K562 (cell line): Measurements from ENCODE around the gene GOLGA6L2. TPM values are rescaled to one million over a fixed set of nuclear protein-coding genes. Genes with fewer than 3 reads are reported as not detected.

Experiments used
- ATAC-seq: fragments of 200-7000 bp; cut with Tn5 transposase; 3 replicates; pipeline ENCODE4 v1.9.1; 2020; ENCODE audit warnings: moderate library complexity
- BruUV-seq: library from RNA; stranded (reverse); fragments of 400-500 nt; replicated peaks from 2 replicates; lab custom pipeline; 2021; lab: Mats Ljungman, UMichigan
- CTCF ChIA-PET: fragments of 300-600 bp; formaldehyde crosslinking; extraction: SDS; loops from one replicate; lab custom pipeline; 2021; ENCODE audit warnings: low intra/inter-chr PET ratio; lab: Yijun Ruan, JAX
- POLR2A ChIA-PET: fragments of 300-600, 350-650 bp; sonication (Branson Sonifier 250); formaldehyde crosslinking; extraction: SDS; loops from one replicate; lab custom pipeline; 2021; ENCODE audit warnings: antibody characterized with exemption, inconsistent platforms; lab: Yijun Ruan, JAX
- DNase-seq, 4 experiments: peaks; one replicate each; pipeline versions ENCODE4 v3.0.0 to v3.0.0-alpha.2; 2011 to 2018; ENCODE audit warnings: low spot score in 3 of 4, mixed read lengths in 3 of 4; ENCODE audit errors: extremely low read depth in 1 of 4
- FAIRE-seq: peaks from 2 replicates; lab custom pipeline; 2011; peaks lifted over from hg19 to GRCh38; lab: Jason Lieb, UNC
- H2AFZ ChIP-seq: 2 replicates; pipeline ENCODE4 v1.6.0; 2011; ENCODE audit warnings: low read depth, low read length, control low read depth, inconsistent platforms
- H3K27ac ChIP-seq: fragments of 200-600 bp; 3 replicates; pipeline ENCODE4 v1.8.0; 2011; ENCODE audit warnings: low read depth, mild to moderate bottlenecking, control low read depth, inconsistent platforms, low read length, moderate library complexity, mixed read lengths; ENCODE audit errors: extremely low read depth
- H3K27me3 ChIP-seq, 2 experiments: fragments of 300-600 bp in 1 of 2; 2 replicates in 1 of 2; 3 replicates in 1 of 2; pipeline versions ENCODE4 v1.6.0 to v1.8.0; 2011; ENCODE audit warnings: inconsistent platforms in 2 of 2, low read length in 2 of 2, mild to moderate bottlenecking in 1 of 2, mixed read lengths in 1 of 2, moderate library complexity in 1 of 2; ENCODE audit not compliant: control insufficient read depth in 2 of 2, insufficient read depth in 2 of 2
- H3K36me3 ChIP-seq: fragments of 300-600 bp; 3 replicates; pipeline ENCODE4 v1.8.0; 2011; ENCODE audit warnings: mild to moderate bottlenecking, low read length, inconsistent platforms; ENCODE audit not compliant: control insufficient read depth, insufficient read depth
- H3K4me1 ChIP-seq, 2 experiments: fragments of 200-600 bp in 1 of 2; replicated peaks in 1 of 2; 2 replicates in 1 of 2; 3 replicates in 1 of 2; pipeline versions ENCODE4 v1.5.1 to v1.8.0; 2011; ENCODE audit warnings: inconsistent platforms in 2 of 2, low read length in 2 of 2, mild to moderate bottlenecking in 1 of 2, mixed read lengths in 1 of 2, moderate library complexity in 1 of 2; ENCODE audit not compliant: control insufficient read depth in 2 of 2, insufficient read depth in 2 of 2
- H3K4me2 ChIP-seq: 2 replicates; pipeline ENCODE4 v1.6.1; 2011; ENCODE audit warnings: low read length, control low read depth, inconsistent platforms, mixed read lengths; ENCODE audit not compliant: insufficient read depth
- H3K4me3 ChIP-seq: fragments of 200-600 bp; sonication (generic), shearing (Covaris generic); 2 replicates; pipeline ENCODE4 v1.5.1; 2016; ENCODE audit warnings: control low read depth, inconsistent platforms
- H3K79me2 ChIP-seq: fragments of 200-600 bp; 3 replicates; pipeline ENCODE4 v1.8.0; 2011; ENCODE audit warnings: low read length, inconsistent platforms; ENCODE audit not compliant: control insufficient read depth, insufficient read depth
- H3K9ac ChIP-seq, 2 experiments: 2 replicates each; pipeline versions ENCODE4 v1.6.0 to v1.6.1; 2011; ENCODE audit warnings: low read depth in 2 of 2, low read length in 2 of 2, control low read depth in 1 of 2, inconsistent platforms in 1 of 2, mild to moderate bottlenecking in 1 of 2, mixed read lengths in 1 of 2; ENCODE audit not compliant: insufficient read depth in 1 of 2
- H3K9me1 ChIP-seq: one replicate; pipeline ENCODE4 v1.6.0; 2011; ENCODE audit warnings: inconsistent platforms, mild to moderate bottlenecking, low read length, moderate library complexity; ENCODE audit not compliant: control insufficient read depth, insufficient read depth
- H3K9me3 ChIP-seq: replicated peaks from 2 replicates; pipeline ENCODE4 v1.5.1; 2011; ENCODE audit warnings: low read depth, low read length, inconsistent platforms; ENCODE audit not compliant: control insufficient read depth, insufficient read depth
- H4K20me1 ChIP-seq: replicated peaks from 2 replicates; pipeline ENCODE4 v1.6.1; 2011; ENCODE audit warnings: low read length, inconsistent platforms, mixed read lengths; ENCODE audit not compliant: control insufficient read depth, insufficient read depth
- MNT ChIP-seq, 2 experiments: fragments of 450-650 bp; conservative IDR thresholded peaks; 2 replicates each; pipeline ENCODE4 v1.6.1; 2017; ENCODE audit warnings: mild to moderate bottlenecking in 2 of 2, moderate library complexity in 2 of 2
- NCOA4 ChIP-seq: fragments of 450-650 bp; IDR thresholded peaks from 2 replicates; pipeline ENCODE4 v1.6.1; 2018; ENCODE audit warnings: mild to moderate bottlenecking; ENCODE audit not compliant: partially characterized antibody
- REST ChIP-seq, 2 experiments: fragments of 450-650 bp; formaldehyde crosslinking in 1 of 2; IDR thresholded peaks; 2 replicates each; pipeline versions ENCODE4 v1.4.0 to v1.6.1; 2014 to 2020; ENCODE audit warnings: mild to moderate bottlenecking in 2 of 2, borderline replicate concordance in 1 of 2, low read depth in 1 of 2
- RUNX1 ChIP-seq: sonication (generic); IDR thresholded peaks from 2 replicates; pipeline ENCODE4 v1.6.1; 2016; ENCODE audit warnings: antibody characterized with exemption, low read depth
- SRSF9 ChIP-seq: fragments of 200-400 bp; formaldehyde crosslinking; IDR thresholded peaks from 2 replicates; pipeline ENCODE4 v1.6.1; 2017; ENCODE audit warnings: low read depth, low read length, borderline replicate concordance
- ZKSCAN8 ChIP-seq: fragments of 200-800 bp; sonication (Bioruptor generic); IDR thresholded peaks from 2 replicates; pipeline ENCODE4 v1.6.1; 2016; ENCODE audit warnings: missing genetic modification characterization, missing compliant biosample characterization
- ZNF121 ChIP-seq: sonication (generic); formaldehyde crosslinking; conservative IDR thresholded peaks from 2 replicates; pipeline ENCODE4 v1.8.0; 2022; ENCODE audit warnings: missing genetic modification reagents
- ZNF589 ChIP-seq: fragments of 200-800 bp; sonication (Bioruptor generic); IDR thresholded peaks from 2 replicates; pipeline ENCODE4 v1.6.1; 2016; ENCODE audit warnings: low read depth, missing genetic modification characterization, missing compliant biosample characterization
- ZNF778 ChIP-seq: fragments of 450-650 bp; formaldehyde crosslinking; IDR thresholded peaks from 2 replicates; pipeline ENCODE4 v1.4.0; 2020; ENCODE audit warnings: mild to moderate bottlenecking, moderate library complexity
- WGBS: fragments of 100-300 bp; shearing (Covaris generic); methylation state at CpG from one replicate; pipeline ENCODE4 v1.1.6; 2016; ENCODE audit warnings: low coverage, mixed read lengths; ENCODE audit not compliant: insufficient coverage; ENCODE audit errors: missing lambda C conversion rate; 5-methylcytosine and 5-hydroxymethylcytosine counted together
- in situ Hi-C: fragments of 300-500 bp; cut with MboI; formaldehyde crosslinking; loops from 4 replicates; pipeline ENCODE4 v1.15.0; 2018; ENCODE audit warnings: inconsistent platforms, mixed read lengths
- intact Hi-C: fragments of 100-400 bp; cut with micrococcal nuclease; formaldehyde crosslinking; loops from 2 replicates; pipeline ENCODE4 v1.14.2; 2022
- polyA plus RNA-seq, 8 experiments: library from polyadenylated mRNA; depleted of rRNA in 4 of 8; stranded (reverse) in 5 of 8; unstranded in 3 of 8; fragments of >200 nt; fragmentation: Nextera tagmentation in 2 of 8; fragmentation: Illumina TruSeq in 1 of 8; extraction: Ambion mirVana in 2 of 8; extraction: Trizol in 1 of 8; gene quantifications; 2 replicates each; pipeline versions ENCODE4 v1.2.1 to v1.2.3, GENCODE V29; 2011 to 2014; ENCODE audit warnings: inconsistent platforms in 1 of 8, missing spikeins in 1 of 8
- total RNA-seq, 7 experiments: library from RNA; depleted of rRNA in 6 of 7; stranded (reverse); fragments of >200 nt in 6 of 7; fragmentation: Illumina TruSeq in 2 of 7; extraction: Trizol in 2 of 7; gene quantifications; 2 replicates each; pipeline versions ENCODE4 v1.2.1 to v1.2.3, GENCODE V29; 2011 to 2021; ENCODE audit warnings: low replicate concordance in 1 of 7
- TF ChIP-seq, protein P1 (sequence below): IDR thresholded peaks from 2 replicates; pipeline ENCODE4 v1.6.1; 2016; ENCODE audit warnings: missing genetic modification characterization, missing compliant biosample characterization

Gene GOLGA6L2
- total and polyA plus RNA-seq, 9 of the 15 experiments (the other 6 are each of a cell fraction or from before 2014, with no cell fraction given): not detected

DNA sequence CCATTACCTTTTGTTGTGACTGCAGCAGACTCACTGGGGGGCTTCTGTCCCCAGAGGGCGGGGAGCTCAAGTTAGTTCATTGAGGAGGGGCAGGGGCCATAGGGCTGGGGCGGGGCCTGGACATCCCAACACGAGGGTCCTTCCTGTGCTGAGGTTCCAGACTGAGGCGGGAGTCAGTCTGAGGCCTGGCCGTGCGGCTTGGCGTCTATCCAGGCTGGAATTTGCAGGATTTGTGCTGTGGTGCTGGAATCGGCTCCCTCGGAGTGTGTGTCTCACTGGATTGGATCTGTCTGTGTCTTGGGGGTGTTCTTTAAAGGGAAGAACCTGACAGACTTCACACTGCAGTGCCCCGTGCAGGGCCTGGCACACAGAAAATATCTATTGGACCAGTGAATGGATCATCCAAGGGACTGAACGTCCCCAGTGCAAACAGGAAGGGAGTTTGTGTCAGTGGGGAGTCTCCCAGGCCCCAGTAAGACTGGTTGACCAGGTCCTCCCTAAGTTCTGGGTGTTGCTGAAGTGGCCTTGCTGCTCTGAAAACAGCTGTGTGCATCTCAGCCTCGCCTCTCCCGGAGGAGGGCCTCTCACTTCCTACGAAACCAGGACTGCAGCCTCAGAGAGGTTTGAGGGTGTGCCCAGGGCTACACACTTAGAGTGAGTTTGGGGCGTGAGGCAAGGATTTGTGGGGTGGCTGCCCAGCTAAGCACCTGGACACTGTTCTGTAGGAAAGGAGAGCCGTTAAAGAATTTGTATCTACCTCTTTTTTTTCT, 26.1 kb downstream of the GOLGA6L2 start:
- WGBS: 5% methylated on average over 15 of the region's 16 CpGs
- H3K36me3 ChIP-seq: no peaks in the 10 kb centered on the region
- CTCF ChIA-PET: no interaction called here
- intact Hi-C loops: no loop called here
- DNase-seq: no peak
- no peak for FAIRE-seq
- no peaks in the 10 kb centered on the region for H3K79me2 ChIP-seq
- H3K4me2 ChIP-seq: no peak overlapping the region
- no peak overlapping the region for H2AFZ ChIP-seq
- BruUV-seq: no TSS peak
- H3K27me3 ChIP-seq: peaks cover 2 to 29% of the 10 kb centered on the region in 2 experiments; a peak in 4 of 5 replicates
- H3K4me3 ChIP-seq: no peak overlapping the region
- no peak overlapping the region for H3K27ac ChIP-seq
- in situ Hi-C loops: no loop called here
- ATAC-seq: no peak
- H3K9me1 ChIP-seq: no peaks in the 10 kb centered on the region
- no peaks in the 10 kb centered on the region for H4K20me1 ChIP-seq
- no peaks in the 10 kb centered on the region for H3K9me3 ChIP-seq
- H3K9ac ChIP-seq: no peak overlapping the region
- POLR2A ChIA-PET: no interaction called here
- H3K4me1 ChIP-seq: peaks cover 0 to 5% of the 10 kb centered on the region in 2 experiments; a peak in 2 of 5 replicates
- no peak for TF ChIP-seq ZNF589
- TF ChIP-seq NCOA4: no peak
- TF ChIP-seq, protein P1, sequence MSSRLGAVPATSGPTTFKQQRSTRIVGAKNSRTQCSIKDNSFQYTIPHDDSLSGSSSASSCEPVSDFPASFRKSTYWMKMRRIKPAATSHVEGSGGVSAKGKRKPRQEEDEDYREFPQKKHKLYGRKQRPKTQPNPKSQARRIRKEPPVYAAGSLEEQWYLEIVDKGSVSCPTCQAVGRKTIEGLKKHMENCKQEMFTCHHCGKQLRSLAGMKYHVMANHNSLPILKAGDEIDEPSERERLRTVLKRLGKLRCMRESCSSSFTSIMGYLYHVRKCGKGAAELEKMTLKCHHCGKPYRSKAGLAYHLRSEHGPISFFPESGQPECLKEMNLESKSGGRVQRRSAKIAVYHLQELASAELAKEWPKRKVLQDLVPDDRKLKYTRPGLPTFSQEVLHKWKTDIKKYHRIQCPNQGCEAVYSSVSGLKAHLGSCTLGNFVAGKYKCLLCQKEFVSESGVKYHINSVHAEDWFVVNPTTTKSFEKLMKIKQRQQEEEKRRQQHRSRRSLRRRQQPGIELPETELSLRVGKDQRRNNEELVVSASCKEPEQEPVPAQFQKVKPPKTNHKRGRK (tag): no peak
- TF ChIP-seq ZNF121 (CRISPR knock-in tag): no peak
- TF ChIP-seq RUNX1: no peak
- TF ChIP-seq ZNF778: no peak
- TF ChIP-seq ZKSCAN8 (CRISPR knock-in tag): no peak
- TF ChIP-seq SRSF9: no peak
- TF ChIP-seq MNT (conservative IDR thresholded peaks at IDR 0.05): no peak
- no peak for TF ChIP-seq REST (IDR thresholded peaks at IDR 0.05; ENCODE audit: borderline replicate concordance)
- no peak for TF ChIP-seq REST (CRISPR knock-in tag; IDR thresholded peaks at IDR 0.05; ENCODE audit: low read depth)
